H9 (cell line): ENCODE results near the gene REG3G. TPM values are rescaled to one million over a fixed set of nuclear protein-coding genes. Genes with fewer than 3 reads are reported as not detected.

Experiments used
- DNase-seq: peaks from one replicate; pipeline ENCODE4 v3.0.0-alpha.2; 2017
- H2AFZ ChIP-seq: one replicate; pipeline ENCODE4 v1.6.1; 2013; ENCODE audit warnings: mild to moderate bottlenecking, low read length, control low read depth, moderate library complexity
- H2AK5ac ChIP-seq: 2 replicates; pipeline ENCODE4 v1.6.1; 2013; ENCODE audit warnings: low read length, control low read depth, mixed read lengths; ENCODE audit not compliant: insufficient read length
- H2BK120ac ChIP-seq: one replicate; pipeline ENCODE4 v1.6.1; 2013; ENCODE audit warnings: low read depth, mild to moderate bottlenecking, low read length, control low read depth, inconsistent platforms; ENCODE audit not compliant: poor library complexity, severe bottlenecking
- H2BK12ac ChIP-seq: 2 replicates; pipeline ENCODE4 v1.6.1; 2013; ENCODE audit warnings: low read length, control low read depth, mixed read lengths, low read depth; ENCODE audit not compliant: insufficient read length
- H2BK15ac ChIP-seq: 2 replicates; pipeline ENCODE4 v1.6.1; 2013; ENCODE audit warnings: low read depth, low read length, control low read depth
- H2BK20ac ChIP-seq: one replicate; pipeline ENCODE4 v1.6.1; 2013; ENCODE audit warnings: low read depth, mild to moderate bottlenecking, low read length, control low read depth, inconsistent platforms; ENCODE audit not compliant: poor library complexity, severe bottlenecking
- H2BK5ac ChIP-seq: 2 replicates; pipeline ENCODE4 v1.6.1; 2013; ENCODE audit warnings: low read length, control low read depth, mixed read lengths; ENCODE audit not compliant: insufficient read length
- H3K14ac ChIP-seq: 2 replicates; pipeline ENCODE4 v1.6.1; 2013; ENCODE audit warnings: low read length, control low read depth; ENCODE audit not compliant: insufficient read depth
- H3K18ac ChIP-seq: 2 replicates; pipeline ENCODE4 v1.6.1; 2013; ENCODE audit warnings: low read depth, mild to moderate bottlenecking, mixed read lengths, low read length, control low read depth; ENCODE audit not compliant: insufficient read length
- H3K23ac ChIP-seq: 2 replicates; pipeline ENCODE4 v1.6.1; 2013; ENCODE audit warnings: low read length, control low read depth, mixed read lengths, low read depth; ENCODE audit not compliant: insufficient read length
- H3K23me2 ChIP-seq: 2 replicates; pipeline ENCODE4 v1.6.1; 2013; ENCODE audit warnings: low read depth, mild to moderate bottlenecking, mixed read lengths, low read length, control low read depth; ENCODE audit not compliant: insufficient read length, poor library complexity, severe bottlenecking
- H3K27ac ChIP-seq: 2 replicates; pipeline ENCODE4 v1.5.1; 2013; ENCODE audit warnings: low read length, control low read depth, mixed read lengths, low read depth; ENCODE audit not compliant: insufficient read length
- H3K27me3 ChIP-seq: 2 replicates; pipeline ENCODE4 v1.6.1; 2013; ENCODE audit warnings: low read length, control low read depth, inconsistent platforms; ENCODE audit not compliant: insufficient read depth
- H3K4ac ChIP-seq: 2 replicates; pipeline ENCODE4 v1.6.1; 2013; ENCODE audit warnings: low read depth, mild to moderate bottlenecking, control low read depth, inconsistent platforms, low read length, moderate library complexity
- H3K4me1 ChIP-seq: 2 replicates; pipeline ENCODE4 v1.6.1; 2013; ENCODE audit warnings: low read length, control low read depth, inconsistent platforms; ENCODE audit not compliant: insufficient read depth
- H3K4me2 ChIP-seq: 2 replicates; pipeline ENCODE4 v1.6.1; 2013; ENCODE audit warnings: low read length, control low read depth, mixed read lengths; ENCODE audit not compliant: insufficient read length, insufficient read depth
- H3K56ac ChIP-seq: 2 replicates; pipeline ENCODE4 v1.6.1; 2013; ENCODE audit warnings: low read depth, mild to moderate bottlenecking, mixed read lengths, low read length, control low read depth; ENCODE audit not compliant: insufficient read length
- H3K79me1 ChIP-seq: 2 replicates; pipeline ENCODE4 v1.6.1; 2013; ENCODE audit warnings: low read depth, mild to moderate bottlenecking, moderate library complexity, low read length, control low read depth, inconsistent platforms; ENCODE audit not compliant: insufficient read depth, poor library complexity, severe bottlenecking
- H3K79me2 ChIP-seq: 2 replicates; pipeline ENCODE4 v1.6.1; 2013; ENCODE audit warnings: low read length, control low read depth, inconsistent platforms; ENCODE audit not compliant: insufficient read depth
- H3K9ac ChIP-seq: 2 replicates; pipeline ENCODE4 v1.6.1; 2013; ENCODE audit warnings: low read length, control low read depth, mixed read lengths; ENCODE audit not compliant: insufficient read length; ENCODE audit errors: extremely low read depth
- H3K9me3 ChIP-seq: one replicate; pipeline ENCODE4 v1.6.1; 2013; ENCODE audit warnings: low read depth, low read length, inconsistent platforms; ENCODE audit not compliant: control insufficient read depth
- H3T11ph ChIP-seq: one replicate; pipeline ENCODE4 v1.6.1; 2013; ENCODE audit warnings: mild to moderate bottlenecking, low read length, control low read depth, inconsistent platforms
- H4K20me1 ChIP-seq: one replicate; pipeline ENCODE4 v1.6.1; 2013; ENCODE audit not compliant: control insufficient read depth, insufficient read length, insufficient read depth
- H4K5ac ChIP-seq: 2 replicates; pipeline ENCODE4 v1.6.1; 2013; ENCODE audit warnings: low read depth, mild to moderate bottlenecking, mixed read lengths, low read length, control low read depth; ENCODE audit not compliant: insufficient read length
- H4K8ac ChIP-seq: replicated peaks from 2 replicates; pipeline ENCODE4 v1.6.1; 2013; ENCODE audit warnings: low read length, control low read depth, mixed read lengths, low read depth; ENCODE audit not compliant: insufficient read length
- H4K91ac ChIP-seq: 2 replicates; pipeline ENCODE4 v1.6.1; 2013; ENCODE audit warnings: low read depth, mild to moderate bottlenecking, moderate library complexity, mixed read lengths, low read length, control low read depth; ENCODE audit not compliant: insufficient read length
- H3K27ac Mint-ChIP-seq, 3 experiments: 2 replicates in 2 of 3; 3 replicates in 1 of 3; pipeline ENCODE4 v1.8.0; 2020 to 2021; ENCODE audit warnings: mixed read lengths in 3 of 3, mild to moderate bottlenecking in 1 of 3, moderate library complexity in 1 of 3
- H3K27me3 Mint-ChIP-seq: 2 replicates; pipeline ENCODE4 v1.8.0; 2021; ENCODE audit warnings: low read depth, mild to moderate bottlenecking, moderate library complexity, mixed read lengths
- H3K36me3 Mint-ChIP-seq, 3 experiments: 2 replicates in 2 of 3; 3 replicates in 1 of 3; pipeline ENCODE4 v1.8.0; 2020 to 2021; ENCODE audit warnings: low read depth in 3 of 3, mixed read lengths in 3 of 3; ENCODE audit not compliant: insufficient read depth in 1 of 3
- H3K4me1 Mint-ChIP-seq, 2 experiments: 2 replicates each; pipeline ENCODE4 v1.8.0; 2020; ENCODE audit warnings: mixed read lengths in 2 of 2
- H3K4me3 Mint-ChIP-seq, 2 experiments: 2 replicates in 1 of 2; 3 replicates in 1 of 2; pipeline ENCODE4 v1.8.0; 2020 to 2021; ENCODE audit warnings: mild to moderate bottlenecking in 2 of 2, mixed read lengths in 2 of 2, moderate library complexity in 1 of 2
- H3K9me3 Mint-ChIP-seq, 2 experiments: 2 replicates in 1 of 2; 3 replicates in 1 of 2; pipeline ENCODE4 v1.8.0; 2020; ENCODE audit warnings: mild to moderate bottlenecking in 2 of 2, mixed read lengths in 2 of 2, moderate library complexity in 1 of 2
- CTCF ChIP-seq: fragments of 200-600 bp; sonication (generic); conservative IDR thresholded peaks from 3 replicates; pipeline ENCODE4 v1.8.0; 2021; ENCODE audit warnings: antibody characterized with exemption, mild to moderate bottlenecking
- WGBS: extraction: QIAGEN DNeasy Blood & Tissue Kit; methylation state at CpG from one replicate; pipeline ENCODE4 v1.1.7; 2013; ENCODE audit warnings: missing lambda C conversion rate, low lambda C conversion rate, mixed read lengths; ENCODE audit not compliant: insufficient read length; ENCODE audit errors: extremely low coverage; 5-methylcytosine and 5-hydroxymethylcytosine counted together
- total RNA-seq: library from RNA; stranded (reverse); gene quantifications from 2 replicates; pipeline ENCODE4 v1.2.1, GENCODE V29; 2021

Gene REG3G
- total RNA-seq, 1 experiment from 2014 or later = not detected

- Histone ChIP-seq H3K4me1 (peaks cover 4% of the 10 kb centered on the region; the same call in 1 of the 2 replicates), H3K79me1 (no peaks in the 10 kb centered on the region), H2BK12ac (no peak overlapping the region), H3K27me3 (no peaks in the 10 kb centered on the region), H3K9ac (no peak overlapping the region), H2BK20ac (no peak overlapping the region), H2AFZ (no peak overlapping the region), H3K79me2 (no peaks in the 10 kb centered on the region), H2AK5ac (no peak overlapping the region), H3K23ac (no peak overlapping the region), H2BK120ac (no peak overlapping the region), H3K56ac (no peak overlapping the region), H4K20me1 (no peaks in the 10 kb centered on the region), H4K8ac (no peak overlapping the region), H3K4me2 (no peak overlapping the region), H3K14ac (no peak overlapping the region), H3T11ph (no peak overlapping the region), H2BK15ac (no peak overlapping the region), H2BK5ac (no peak overlapping the region), H3K27ac (no peak overlapping the region), H4K5ac (no peak overlapping the region), H4K91ac (no peak overlapping the region), H3K4ac (no peak overlapping the region), H3K23me2 (no peaks in the 10 kb centered on the region), H3K9me3 (no peaks in the 10 kb centered on the region), H3K18ac (no peak overlapping the region)
- no peaks in the 10 kb centered on the region; a peak in 1 of 7 replicates for H3K36me3 Mint-ChIP-seq
- peaks cover 15 to 18% of the 10 kb centered on the region in 2 experiments for H3K4me1 Mint-ChIP-seq
- no peak for TF ChIP-seq CTCF
- H3K4me3 Mint-ChIP-seq = no peak overlapping the region
- no CpG with 5 or more reads among the region's 4 CpGs for WGBS
- H3K27ac Mint-ChIP-seq = no peak overlapping the region
- DNase-seq = no peak
- 0 out of 5 replicates have a peak, but pooled peaks cover 0 to 2% of the 10 kb centered on the region in 2 experiments for H3K9me3 Mint-ChIP-seq
- H3K27me3 Mint-ChIP-seq = no peaks in the 10 kb centered on the region
These were observed 47.8 kb upstream of the REG3G start for GRCh38 chr2:78977661-78978145.
